Measurements from ENCODE around the gene SWSAP1.
"Not testable (repeated sequence)": the region's sequence is repeated elsewhere in the genome, so short reads cannot be mapped to it uniquely, and the experiment has no call there.

The SWSAP1 gene

DNA sequence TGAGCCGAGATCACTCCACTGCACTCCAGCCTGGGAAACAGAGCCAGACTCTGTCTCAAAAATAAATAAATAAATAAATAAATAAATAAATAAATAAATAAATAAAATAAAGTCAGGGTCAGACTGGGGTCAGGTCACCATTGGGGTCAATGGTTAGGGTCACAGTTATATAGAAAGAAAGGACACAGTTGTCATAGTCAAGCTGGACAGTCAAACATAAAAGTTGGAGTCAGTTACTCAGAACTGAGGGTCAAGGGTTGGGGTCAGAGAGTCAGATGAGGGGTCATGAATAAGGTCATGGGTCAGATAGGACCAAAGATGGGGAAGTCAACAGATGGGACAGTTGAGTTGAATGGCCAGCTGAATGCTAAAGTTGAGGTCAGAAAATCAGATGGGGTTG is 26.3 kb downstream of the SWSAP1 start:
- no peak for DNase-seq
- Histone ChIP-seq H3K36me3 (no peaks in the 10 kb centered on the region), H3K4me3 (ENCODE audit: low read depth, low read length) (no peak overlapping the region), H3K9me3 (ENCODE audit: severe bottlenecking) (no peaks in the 10 kb centered on the region), H3K27ac (no peak overlapping the region), H3K27me3 (ENCODE audit: insufficient read depth, low read depth, severe bottlenecking) (no peaks in the 10 kb centered on the region)
- TF ChIP-seq, protein P1, sequence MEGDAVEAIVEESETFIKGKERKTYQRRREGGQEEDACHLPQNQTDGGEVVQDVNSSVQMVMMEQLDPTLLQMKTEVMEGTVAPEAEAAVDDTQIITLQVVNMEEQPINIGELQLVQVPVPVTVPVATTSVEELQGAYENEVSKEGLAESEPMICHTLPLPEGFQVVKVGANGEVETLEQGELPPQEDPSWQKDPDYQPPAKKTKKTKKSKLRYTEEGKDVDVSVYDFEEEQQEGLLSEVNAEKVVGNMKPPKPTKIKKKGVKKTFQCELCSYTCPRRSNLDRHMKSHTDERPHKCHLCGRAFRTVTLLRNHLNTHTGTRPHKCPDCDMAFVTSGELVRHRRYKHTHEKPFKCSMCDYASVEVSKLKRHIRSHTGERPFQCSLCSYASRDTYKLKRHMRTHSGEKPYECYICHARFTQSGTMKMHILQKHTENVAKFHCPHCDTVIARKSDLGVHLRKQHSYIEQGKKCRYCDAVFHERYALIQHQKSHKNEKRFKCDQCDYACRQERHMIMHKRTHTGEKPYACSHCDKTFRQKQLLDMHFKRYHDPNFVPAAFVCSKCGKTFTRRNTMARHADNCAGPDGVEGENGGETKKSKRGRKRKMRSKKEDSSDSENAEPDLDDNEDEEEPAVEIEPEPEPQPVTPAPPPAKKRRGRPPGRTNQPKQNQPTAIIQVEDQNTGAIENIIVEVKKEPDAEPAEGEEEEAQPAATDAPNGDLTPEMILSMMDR (IDR thresholded peaks at IDR 0.05; ENCODE audit: low read depth, low read length), result no peak

DNA sequence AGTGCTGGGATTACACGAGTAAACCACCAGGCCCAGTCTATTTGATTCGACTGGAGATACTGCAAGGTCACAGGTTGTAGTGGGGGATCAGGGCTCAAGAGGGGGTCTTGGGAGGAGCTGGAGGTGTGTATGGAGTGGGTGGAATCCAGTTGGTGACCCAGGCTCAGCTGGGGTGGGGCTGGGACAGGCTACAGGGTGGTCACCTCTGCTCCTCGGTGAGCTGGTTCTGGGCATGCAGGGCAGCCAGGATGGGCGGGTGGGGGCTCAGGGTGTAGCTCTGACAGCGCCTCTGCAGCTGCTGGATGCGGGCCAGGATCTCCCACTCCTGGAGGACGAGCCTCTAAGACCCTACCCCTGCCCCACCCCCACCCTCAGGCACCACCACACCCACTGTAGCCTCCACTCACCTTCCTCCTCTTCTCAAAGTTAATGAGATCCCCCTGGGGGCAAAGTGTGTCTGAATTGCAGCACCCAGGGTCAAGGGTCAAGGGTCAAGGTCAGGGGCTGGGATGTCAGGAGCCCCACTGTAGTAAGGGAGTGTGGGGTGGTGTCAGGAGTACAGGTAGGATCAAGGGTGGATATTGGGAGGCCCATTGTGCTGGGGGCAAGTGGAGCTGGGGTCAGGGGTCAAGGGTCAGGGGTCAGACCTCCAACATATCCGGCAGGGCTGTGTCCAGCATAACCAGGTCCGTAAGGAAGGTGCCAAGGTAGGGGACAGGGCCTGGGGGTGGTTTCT is 27.5 kb downstream of the SWSAP1 start:
- Histone ChIP-seq H3K9me3 (ENCODE audit: severe bottlenecking) (no peaks in the 10 kb centered on the region), H3K27me3 (ENCODE audit: insufficient read depth, low read depth, severe bottlenecking) (no peaks in the 10 kb centered on the region), H3K36me3 (no peaks in the 10 kb centered on the region), H3K27ac (no peak overlapping the region), H3K4me3 (ENCODE audit: low read depth, low read length) (no peak overlapping the region)
- TF ChIP-seq, protein P1 (IDR thresholded peaks at IDR 0.05; ENCODE audit: low read depth, low read length), result no peak
- no peak for DNase-seq

DNA sequence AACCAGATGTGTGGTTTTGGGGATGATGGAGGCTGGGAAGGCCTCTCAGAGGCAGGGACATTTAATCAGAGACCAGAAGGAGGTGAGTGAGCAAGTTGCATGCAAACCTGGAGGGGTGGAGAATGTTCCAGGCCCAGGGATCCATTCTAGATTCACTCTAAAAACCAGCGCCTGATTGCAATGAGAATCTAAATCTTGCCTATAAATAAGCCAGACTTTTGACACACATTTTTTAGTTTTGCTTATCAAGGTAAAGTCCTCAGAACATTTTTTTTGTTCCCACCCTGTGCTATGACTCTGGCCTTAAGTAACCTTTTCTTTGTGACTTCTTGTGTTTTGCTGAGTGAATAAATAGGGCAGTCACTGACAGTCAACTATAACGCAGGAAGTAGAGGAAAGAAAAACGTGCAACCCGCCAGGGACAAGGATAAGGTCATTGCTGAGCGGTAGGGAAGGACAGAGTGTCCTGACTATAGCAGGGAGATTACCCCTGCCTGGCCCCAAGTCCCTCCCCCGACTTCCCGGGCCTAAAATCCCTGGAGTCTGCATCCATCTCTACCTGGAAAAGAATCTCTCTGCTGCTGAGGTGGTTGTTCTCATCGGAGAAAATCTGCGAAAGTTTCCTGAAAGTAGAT is 30.2 kb downstream of the SWSAP1 start:
- TF ChIP-seq, protein P1 (IDR thresholded peaks at IDR 0.05; ENCODE audit: low read depth, low read length), result no peak
- Histone ChIP-seq H3K9me3 (ENCODE audit: severe bottlenecking) (no peaks in the 10 kb centered on the region), H3K36me3 (no peaks in the 10 kb centered on the region), H3K4me3 (ENCODE audit: low read depth, low read length) (no peak overlapping the region), H3K27ac (no peak overlapping the region), H3K27me3 (ENCODE audit: insufficient read depth, low read depth, severe bottlenecking) (peaks cover 12% of the 10 kb centered on the region)
- DNase-seq, result peak; percentile 63

DNA sequence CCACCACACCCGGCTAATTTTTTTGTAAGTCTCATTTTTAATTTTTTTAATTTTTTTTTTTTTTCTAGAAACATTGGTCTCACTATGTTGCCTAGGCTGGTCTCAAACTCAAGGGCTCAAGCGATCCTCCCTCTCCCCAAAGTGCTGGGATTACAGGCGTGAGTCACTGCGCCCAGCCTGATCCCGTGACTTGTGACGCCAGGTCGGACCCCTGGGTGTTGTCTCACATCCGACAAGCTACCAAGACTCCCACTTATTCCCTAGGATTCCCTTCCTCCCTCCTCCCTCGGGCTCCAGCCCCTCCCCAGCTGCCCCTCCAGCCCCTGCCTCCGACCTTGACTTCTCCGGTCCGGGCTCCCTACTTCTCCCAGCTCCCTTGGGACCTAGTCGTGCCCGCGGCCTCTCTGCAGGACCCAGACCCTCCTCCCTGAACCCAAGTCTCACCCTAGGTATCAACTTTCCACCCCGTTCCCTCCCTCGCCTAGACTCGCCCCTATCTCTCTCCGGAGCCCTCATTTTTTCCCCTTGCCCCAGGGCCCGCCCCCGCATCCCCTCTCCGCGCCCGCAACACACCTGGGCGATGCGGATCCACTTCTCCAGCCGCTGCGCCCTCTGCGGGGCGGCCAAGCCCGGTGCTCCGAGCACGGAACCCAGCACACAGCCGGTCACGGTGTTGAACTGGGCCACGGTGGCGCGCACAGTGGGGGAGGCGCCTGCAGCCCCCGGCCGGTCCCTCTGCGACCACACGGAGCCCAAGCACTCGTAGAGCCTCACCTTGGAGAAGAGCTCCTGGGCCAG is 31.6 kb downstream of the SWSAP1 start:
- H3K27ac ChIP-seq, result no peak overlapping the region
- H3K4me3 ChIP-seq (ENCODE audit: low read depth, low read length), result no peak overlapping the region
- peaks cover 21% of the 10 kb centered on the region for H3K27me3 ChIP-seq (ENCODE audit: insufficient read depth, low read depth, severe bottlenecking)
- DNase-seq, result no peak
- H3K36me3 ChIP-seq, result no peaks in the 10 kb centered on the region
- TF ChIP-seq, protein P1 (IDR thresholded peaks at IDR 0.05; ENCODE audit: low read depth, low read length), result no peak
- no peaks in the 10 kb centered on the region for H3K9me3 ChIP-seq (ENCODE audit: severe bottlenecking)

DNA sequence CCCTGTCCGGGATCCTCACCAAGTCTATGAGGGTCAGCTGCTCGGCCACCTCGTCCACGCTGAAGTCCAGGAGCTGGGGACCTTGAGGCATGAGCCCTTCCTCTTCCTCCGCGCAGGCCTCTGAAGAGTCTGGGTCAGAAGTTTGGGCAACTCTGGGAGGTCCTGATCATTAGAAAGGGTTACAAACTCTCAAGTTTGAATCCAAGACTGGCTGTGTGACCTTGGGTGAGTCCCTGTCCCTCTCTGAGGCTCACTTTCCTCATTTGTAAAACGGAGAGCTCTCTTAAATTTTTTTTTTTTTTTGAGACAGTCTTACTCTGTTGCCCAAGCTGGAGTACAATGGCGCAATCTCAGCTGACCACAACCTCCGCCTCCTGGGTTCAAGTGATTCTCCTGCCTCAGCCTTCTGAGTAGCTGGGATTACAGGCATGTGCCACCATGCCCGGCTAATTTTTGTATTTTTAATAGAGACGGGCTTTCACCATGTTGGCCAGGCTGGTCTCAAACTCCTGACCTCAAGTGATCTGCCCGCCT is 32.3 kb downstream of the SWSAP1 start:
- H3K4me3 ChIP-seq (ENCODE audit: low read depth, low read length); H3K36me3 ChIP-seq; H3K9me3 ChIP-seq (ENCODE audit: severe bottlenecking); H3K27ac ChIP-seq; DNase-seq: not testable (repeated sequence)
- peaks cover 28% of the 10 kb centered on the region for H3K27me3 ChIP-seq (ENCODE audit: insufficient read depth, low read depth, severe bottlenecking)

DNA sequence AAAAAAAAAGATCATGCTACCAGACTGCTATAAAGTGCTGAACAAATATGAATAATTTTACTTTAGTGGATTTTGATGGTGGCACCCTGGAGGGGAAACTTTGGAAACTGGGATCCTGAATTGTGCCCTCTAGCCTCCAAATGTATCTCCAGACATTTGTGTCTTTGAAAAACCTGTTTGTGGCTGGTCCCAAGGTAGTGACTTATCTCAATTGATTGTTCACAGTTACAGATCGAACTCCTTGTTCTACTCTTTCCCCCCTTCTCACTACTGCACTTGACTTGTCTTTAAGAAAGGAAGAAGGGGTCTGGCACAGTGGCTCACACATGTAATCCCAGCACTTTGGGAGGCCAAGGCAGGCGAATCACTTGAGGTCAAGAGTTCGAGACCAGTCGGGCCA is 34.1 kb downstream of the SWSAP1 start:
- TF ChIP-seq, protein P1 (IDR thresholded peaks at IDR 0.05; ENCODE audit: low read depth, low read length), result no peak
- Histone ChIP-seq H3K27me3 (ENCODE audit: insufficient read depth, low read depth, severe bottlenecking) (peaks cover 37% of the 10 kb centered on the region), H3K9me3 (ENCODE audit: severe bottlenecking) (no peaks in the 10 kb centered on the region), H3K27ac (no peak overlapping the region), H3K36me3 (no peaks in the 10 kb centered on the region), H3K4me3 (ENCODE audit: low read depth, low read length) (no peak overlapping the region)
- no peak for DNase-seq
